SW480 (cell line): ENCODE measurements around the gene CREBBP.

Experiments used
- DNase-seq: peaks from one replicate; pipeline ENCODE4 v3.0.0-alpha.2; 2016; ENCODE audit warnings: low spot score

The CREBBP gene

GRCh38 chr16:3797904-3798811 is 82.4 kb downstream of the CREBBP start:
- DNase-seq = no peak

GRCh38 chr16:3797473-3797872 is 83.0 kb downstream of the CREBBP start:
- DNase-seq = no peak

DNA sequence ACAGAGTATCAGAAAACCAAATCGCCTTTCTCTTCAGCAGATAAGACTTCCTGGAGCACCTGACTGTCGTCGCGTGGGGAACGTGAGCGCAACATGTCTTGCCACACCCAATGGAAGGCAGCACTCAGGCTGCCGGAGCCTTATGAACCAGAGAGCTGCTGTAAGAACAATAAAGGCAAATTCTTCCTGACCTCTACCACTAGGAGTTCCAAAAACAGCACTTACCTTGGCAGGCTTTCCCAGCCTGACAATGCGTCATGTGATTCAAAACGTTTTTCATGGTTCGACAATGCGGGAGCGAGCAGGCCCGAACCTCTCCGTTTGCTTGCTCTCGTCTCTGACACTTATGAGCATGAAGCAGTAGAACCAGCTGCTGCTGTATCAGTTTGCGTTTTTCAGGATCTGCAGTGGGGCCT is 87.3 kb downstream of the CREBBP start:
- DNase-seq = no peak

DNA sequence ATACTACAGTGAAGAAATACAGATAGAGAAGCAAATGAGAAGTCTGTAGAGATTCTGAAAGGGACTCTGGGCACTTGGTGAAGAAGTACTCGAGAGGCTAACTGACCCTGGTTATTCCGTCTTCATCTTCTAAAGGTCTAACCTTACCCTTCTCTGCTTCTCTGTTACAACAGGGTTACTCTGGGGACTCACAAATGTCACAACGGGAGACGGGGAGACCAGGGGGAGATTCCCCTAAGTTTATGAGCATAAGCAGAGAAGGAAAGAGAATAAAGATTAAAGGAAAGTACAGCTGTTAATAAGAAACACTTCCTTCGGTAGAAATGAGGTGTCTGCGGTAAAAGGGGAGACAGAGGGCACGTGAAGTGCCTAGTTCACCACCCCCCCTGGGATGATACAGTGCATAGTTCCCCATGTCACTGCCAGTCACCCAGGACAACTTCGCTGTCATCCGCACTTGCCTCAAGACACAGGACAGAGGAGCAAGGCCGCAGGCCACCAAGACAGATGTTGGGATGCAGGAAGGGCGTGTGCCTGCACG is 88.0 kb downstream of the CREBBP start:
- DNase-seq = no peak

DNA sequence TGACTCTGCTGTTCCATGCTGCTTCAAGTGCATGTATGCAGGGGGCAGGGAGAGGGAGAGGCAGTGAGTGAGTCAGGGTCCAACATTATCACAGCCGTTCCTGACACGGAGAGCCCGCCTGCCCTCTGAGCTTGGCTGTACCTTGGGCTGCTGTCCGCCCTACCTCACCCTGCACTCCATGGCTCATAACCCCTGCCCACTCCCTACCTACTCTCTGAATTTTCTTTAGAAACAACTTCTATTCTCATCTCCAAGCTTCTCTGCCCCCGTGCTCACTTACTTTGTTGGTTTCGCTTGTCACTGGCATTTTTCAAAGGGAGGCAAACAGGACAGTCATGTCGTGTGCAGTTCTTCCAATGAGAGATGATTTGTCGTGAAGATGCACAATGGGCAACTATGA is 88.8 kb downstream of the CREBBP start:
- no peak for DNase-seq

GRCh38 chr16:3789375-3790099 is 91.0 kb downstream of the CREBBP start:
- no peak for DNase-seq

DNA sequence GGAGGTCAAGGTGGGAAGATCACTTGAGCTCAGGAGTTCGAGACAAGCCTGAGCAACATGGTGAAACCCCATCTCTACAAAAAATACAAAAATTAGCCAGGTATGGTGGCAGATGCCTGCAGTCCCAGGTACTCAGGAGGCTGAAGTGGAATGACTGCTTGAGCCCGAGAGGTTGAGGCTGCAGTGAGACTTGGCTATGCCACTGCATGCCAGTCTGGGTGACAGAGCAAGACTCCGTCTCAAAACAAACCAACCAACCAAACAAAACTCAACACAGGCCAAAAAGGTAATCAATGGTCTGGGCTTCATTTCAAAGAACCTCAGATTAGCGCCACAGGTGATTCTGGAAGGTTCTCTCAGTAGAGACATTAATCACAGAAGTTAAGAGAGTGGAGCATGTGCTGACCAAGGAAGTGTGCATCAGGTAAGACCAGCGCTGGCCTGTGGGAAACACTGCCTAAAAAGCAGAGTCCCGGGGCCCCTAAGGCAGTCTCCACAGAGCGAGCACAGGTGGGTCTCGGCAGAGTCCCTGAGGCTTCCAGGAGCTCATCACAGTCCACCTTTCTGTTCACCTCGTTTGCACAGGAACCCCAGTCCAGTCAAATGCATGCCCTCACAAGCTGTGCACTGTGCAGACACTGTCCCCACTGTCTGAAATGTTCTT is 91.7 kb downstream of the CREBBP start:
- DNase-seq = no peak

- DNase-seq = no peak
These were observed 92.4 kb downstream of the CREBBP start for GRCh38 chr16:3787924-3788661.

GRCh38 chr16:3785413-3785812 is 95.1 kb downstream of the CREBBP start:
- no peak for DNase-seq

DNA sequence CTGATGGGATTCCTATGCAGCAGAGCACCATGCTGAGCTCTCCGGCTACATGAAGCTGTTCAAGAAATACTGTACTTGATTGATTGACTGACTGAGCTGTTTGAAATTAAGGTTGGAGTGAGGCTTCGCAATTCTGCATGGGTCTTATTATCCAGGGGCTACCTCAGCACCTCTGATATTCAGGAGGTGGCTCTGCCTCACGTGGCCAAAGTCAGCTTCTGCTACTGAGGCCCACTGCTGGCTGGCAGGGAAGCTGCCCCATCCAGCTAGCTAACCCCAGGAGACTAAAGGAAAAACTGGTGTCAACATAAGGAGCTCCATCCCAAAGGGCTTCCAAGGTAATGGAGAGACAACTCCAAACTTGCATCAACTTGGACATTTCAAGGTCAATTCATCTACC is 97.0 kb downstream of the CREBBP start:
- DNase-seq = no peak

DNA sequence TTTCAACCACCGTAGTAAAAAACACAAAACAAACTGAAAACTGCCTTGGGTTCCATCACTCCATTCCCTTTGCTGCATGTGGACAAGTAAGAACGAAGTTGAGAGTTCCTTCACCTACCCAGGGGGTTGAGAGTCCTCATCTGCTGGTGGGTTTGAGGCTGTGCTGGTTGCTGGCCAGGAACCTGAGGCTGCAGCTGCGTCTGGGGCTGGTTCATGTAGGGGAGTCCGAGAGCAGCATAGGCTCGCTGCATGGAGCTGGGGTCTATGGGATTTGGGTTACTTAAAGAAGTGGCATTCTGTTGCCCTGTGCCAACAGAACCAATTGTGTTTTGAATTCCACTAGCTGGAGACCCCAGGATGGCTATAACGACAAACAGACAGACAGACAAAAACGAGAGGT is 97.9 kb downstream of the CREBBP start:
- no peak for DNase-seq

DNA sequence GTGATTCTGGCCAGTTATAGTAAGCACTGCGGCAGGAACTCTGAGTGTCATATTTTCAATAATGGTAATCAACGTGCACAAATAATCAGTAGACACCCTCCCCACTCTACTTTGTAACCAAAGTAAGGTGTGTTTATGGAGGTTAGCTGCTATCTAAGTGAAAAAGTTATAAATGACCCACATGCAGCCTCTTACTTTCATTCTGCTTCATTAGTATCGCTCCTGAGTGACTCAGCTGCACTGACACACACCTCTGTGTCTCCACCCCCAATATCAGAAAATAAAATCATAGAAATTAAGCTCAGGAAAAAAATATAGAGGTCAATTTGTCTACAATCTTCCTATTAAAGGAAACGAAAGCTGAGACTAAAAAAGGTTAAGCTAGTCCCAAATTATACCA is 99.1 kb downstream of the CREBBP start:
- DNase-seq = no peak

DNA sequence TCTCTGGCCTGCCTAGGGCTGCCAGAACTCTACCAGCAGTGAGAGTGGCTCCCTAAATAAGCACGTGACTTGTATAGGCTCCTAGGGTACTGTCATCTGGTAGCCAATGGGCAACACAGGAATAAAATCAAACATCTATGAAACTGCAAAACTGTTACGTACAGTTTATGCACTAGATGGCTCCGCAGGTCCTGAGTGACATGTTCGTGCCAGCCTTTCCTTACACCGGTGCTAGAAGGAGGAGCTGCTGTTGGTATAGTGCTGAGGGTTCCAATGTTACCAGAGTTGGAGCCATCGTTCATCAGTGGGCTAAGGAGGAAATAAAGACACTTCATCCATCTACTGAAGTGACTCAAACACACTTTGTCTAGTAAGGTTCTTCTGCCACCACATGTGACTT is 99.9 kb downstream of the CREBBP start:
- DNase-seq = peak; percentile 47

- DNase-seq = no peak
These were observed 104.2 kb downstream of the CREBBP start for GRCh38 chr16:3776316-3776715.

- no peak for DNase-seq
These were observed 105.7 kb downstream of the CREBBP start for GRCh38 chr16:3774819-3775218.

DNA sequence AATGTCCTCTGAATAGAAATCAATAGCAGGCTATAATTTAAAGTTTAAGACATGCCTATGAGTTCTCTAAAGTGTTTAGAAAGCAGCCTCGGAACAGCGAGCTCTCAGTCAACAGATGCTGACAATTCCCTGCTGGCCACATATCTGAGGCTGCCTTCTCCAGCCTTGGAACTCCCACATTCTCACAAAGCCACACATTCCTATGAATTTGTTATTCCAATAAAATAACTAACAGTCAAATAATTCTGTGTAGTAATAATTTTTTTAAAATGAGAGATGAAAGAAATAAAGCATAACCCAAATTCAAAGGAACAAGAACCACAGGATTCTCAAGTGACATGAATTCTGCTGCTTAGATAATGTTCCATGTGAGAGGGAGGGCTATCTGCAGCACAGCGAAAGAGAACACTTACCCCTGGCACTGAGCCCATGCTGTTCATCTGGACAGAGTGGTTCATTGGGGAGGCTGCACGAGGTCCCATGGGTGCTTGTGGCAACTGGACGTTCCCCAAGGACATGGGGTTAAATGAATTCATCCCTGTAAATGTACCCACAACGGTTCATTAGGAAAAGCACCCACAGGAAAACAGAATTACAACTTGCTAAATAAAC is 106.3 kb downstream of the CREBBP start:
- no peak for DNase-seq

- no peak for DNase-seq
These were observed 106.8 kb downstream of the CREBBP start for GRCh38 chr16:3773663-3774062.

- no peak for DNase-seq
These were observed 109.0 kb downstream of the CREBBP start for GRCh38 chr16:3771513-3771912.

DNA sequence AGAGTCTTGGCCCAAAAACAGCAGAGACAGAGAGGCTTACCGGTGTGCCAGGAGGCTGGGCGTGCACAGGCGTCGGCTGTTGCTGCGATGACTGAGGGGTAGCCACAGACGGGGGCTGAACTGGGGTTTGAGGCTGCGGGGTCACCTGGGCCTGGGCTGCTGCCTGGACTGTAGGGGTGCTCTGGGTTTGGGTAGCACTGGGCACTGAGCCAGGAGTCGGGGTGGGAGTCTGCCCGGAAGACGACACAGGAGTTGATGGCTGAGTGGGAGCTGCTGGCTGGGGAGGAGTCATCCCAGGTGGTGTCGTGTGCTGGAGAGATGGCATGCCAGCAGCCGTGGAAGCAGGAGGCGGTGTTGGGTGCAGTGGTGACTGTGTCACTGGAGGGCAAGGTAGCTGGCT is 110.0 kb downstream of the CREBBP start:
- no peak for DNase-seq

- no peak for DNase-seq
These were observed 110.6 kb downstream of the CREBBP start for GRCh38 chr16:3769942-3770341.

DNA sequence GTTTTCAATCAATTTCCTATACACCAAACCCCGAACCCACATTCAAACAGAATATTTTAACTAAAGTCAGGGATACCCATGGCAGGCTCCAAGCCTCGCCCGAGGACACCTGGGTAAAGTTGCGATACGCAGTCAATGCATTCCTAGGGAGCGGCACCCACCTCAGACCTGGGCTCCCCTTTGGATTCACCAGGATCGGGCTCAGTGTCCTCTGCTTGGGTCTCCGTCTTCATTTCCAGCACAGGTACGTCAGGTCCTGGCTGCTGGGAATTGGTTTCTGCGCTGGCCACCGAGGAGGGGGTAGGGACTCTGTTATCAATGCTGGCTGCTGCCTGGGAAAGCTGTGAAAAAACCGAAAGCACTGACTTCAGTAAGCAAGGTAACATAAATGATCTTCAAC is 111.5 kb downstream of the CREBBP start:
- no peak for DNase-seq
